ENCODE measurements around the gene SMPD3. TPM values are rescaled to one million over a fixed set of nuclear protein-coding genes. Genes with fewer than 3 reads are reported as not detected.

Gene SMPD3
- total and polyA plus RNA-seq, 9 of the 15 experiments (the other 6 are each of a cell fraction or from before 2014, with no cell fraction given): 0.03 to 1.2 (median 0.18) TPM

DNA sequence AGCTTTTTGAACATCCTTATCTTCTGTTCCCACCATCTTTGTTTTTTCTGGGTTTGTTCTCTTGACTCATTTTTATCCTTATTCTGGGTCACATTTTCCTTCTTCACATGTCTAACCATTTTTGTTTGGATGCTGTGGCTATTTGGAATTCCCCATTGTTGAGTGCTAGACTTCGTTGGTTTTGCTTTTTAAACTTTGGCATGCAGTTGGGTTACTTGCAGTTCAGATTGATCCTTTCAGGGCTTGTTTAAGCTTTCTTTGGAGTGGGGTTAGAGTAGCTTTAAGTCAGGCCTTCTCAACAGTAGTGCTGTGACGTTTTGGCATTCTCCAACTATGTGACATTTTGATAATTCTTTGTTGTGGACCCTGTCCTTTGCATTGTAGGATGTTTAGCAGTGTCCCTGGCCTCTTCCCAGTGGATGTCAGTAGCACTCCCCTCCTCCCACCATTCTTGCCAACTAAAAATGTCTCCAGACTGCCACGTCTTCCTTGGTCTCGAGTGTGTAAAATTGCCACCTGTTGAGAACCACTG lies 116.4 kb downstream of the SMPD3 start:
- in situ Hi-C loops (cut with MboI) (no loop called here), intact Hi-C loops (cut with micrococcal nuclease) (no loop called here)
- Histone ChIP-seq H4K20me1 (replicated peaks; ENCODE audit: control insufficient read depth, insufficient read depth, low read length) (no peaks in the 10 kb centered on the region), H3K9ac (ENCODE audit: insufficient read depth in 1 of 2, low read depth in 2 of 2, low read length in 2 of 2) (no peak overlapping the region), H3K79me2 (ENCODE audit: control insufficient read depth, insufficient read depth, low read length) (0 out of 3 replicates have a peak, but pooled peaks cover 2% of the 10 kb centered on the region), H3K27ac (ENCODE audit: extremely low read depth, low read depth, low read length) (no peak overlapping the region), H3K4me2 (ENCODE audit: insufficient read depth, low read length) (no peak overlapping the region), H3K9me1 (ENCODE audit: control insufficient read depth, insufficient read depth, low read length) (no peaks in the 10 kb centered on the region), H3K27me3 (ENCODE audit: control insufficient read depth in 2 of 2, insufficient read depth in 2 of 2, low read length in 2 of 2) (no peaks in the 10 kb centered on the region), H3K4me3 (no peak overlapping the region), H3K4me1 (replicated peaks in 1 of 2; ENCODE audit: control insufficient read depth in 2 of 2, insufficient read depth in 2 of 2, low read length in 2 of 2) (no peaks in the 10 kb centered on the region), H3K36me3 (ENCODE audit: control insufficient read depth, insufficient read depth, low read length) (peaks cover 76% of the 10 kb centered on the region), H2AFZ (ENCODE audit: low read depth, low read length) (no peak overlapping the region), H3K9me3 (replicated peaks; ENCODE audit: control insufficient read depth, insufficient read depth, low read depth, low read length) (no peaks in the 10 kb centered on the region)
- BruUV-seq (replicated peaks): no TSS peak
- ATAC-seq (no peak), DNase-seq (ENCODE audit: extremely low read depth in 1 of 4, low spot score in 3 of 4) (no peak), FAIRE-seq (no peak)
- ChIA-PET CTCF (ENCODE audit: low intra/inter-chr PET ratio) (no interaction called here), POLR2A (interaction anchor here (0.7 to 1.8 kb wide), 2 partner anchors 9 to 68 kb away, joined by 3 to 6 read pairs; partner anchors contain the start of gene SLC7A6)
- WGBS (ENCODE audit: insufficient coverage, low coverage, missing lambda C conversion rate): 61% methylated on average over 4 of the region's 4 CpGs
- TF ChIP-seq, protein P1, sequence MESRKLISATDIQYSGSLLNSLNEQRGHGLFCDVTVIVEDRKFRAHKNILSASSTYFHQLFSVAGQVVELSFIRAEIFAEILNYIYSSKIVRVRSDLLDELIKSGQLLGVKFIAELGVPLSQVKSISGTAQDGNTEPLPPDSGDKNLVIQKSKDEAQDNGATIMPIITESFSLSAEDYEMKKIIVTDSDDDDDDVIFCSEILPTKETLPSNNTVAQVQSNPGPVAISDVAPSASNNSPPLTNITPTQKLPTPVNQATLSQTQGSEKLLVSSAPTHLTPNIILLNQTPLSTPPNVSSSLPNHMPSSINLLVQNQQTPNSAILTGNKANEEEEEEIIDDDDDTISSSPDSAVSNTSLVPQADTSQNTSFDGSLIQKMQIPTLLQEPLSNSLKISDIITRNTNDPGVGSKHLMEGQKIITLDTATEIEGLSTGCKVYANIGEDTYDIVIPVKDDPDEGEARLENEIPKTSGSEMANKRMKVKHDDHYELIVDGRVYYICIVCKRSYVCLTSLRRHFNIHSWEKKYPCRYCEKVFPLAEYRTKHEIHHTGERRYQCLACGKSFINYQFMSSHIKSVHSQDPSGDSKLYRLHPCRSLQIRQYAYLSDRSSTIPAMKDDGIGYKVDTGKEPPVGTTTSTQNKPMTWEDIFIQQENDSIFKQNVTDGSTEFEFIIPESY (CRISPR knock-in tag; IDR thresholded peaks at IDR 0.05): no peak
- TF ChIP-seq XRCC3 (IDR thresholded peaks at IDR 0.05) (no peak), TAL1 (IDR thresholded peaks at IDR 0.05) (no peak), CEBPG (CRISPR knock-in tag; IDR thresholded peaks at IDR 0.05) (no peak), CEBPG (tag; conservative IDR thresholded peaks at IDR 0.05 in 1 of 2, IDR thresholded peaks at IDR 0.05 in 1 of 2) (no peak), HOXB6 (CRISPR knock-in tag; IDR thresholded peaks at IDR 0.05; ENCODE audit: borderline replicate concordance) (no peak), MYC (IDR thresholded peaks at IDR 0.05; ENCODE audit: low read depth, low read length) (no peak), MYC (CRISPR knock-in tag; IDR thresholded peaks at IDR 0.05; ENCODE audit: borderline replicate concordance, low read depth) (no peak), PCBP2 (IDR thresholded peaks at IDR 0.05; ENCODE audit: low read depth, low read length, poor library complexity, severe bottlenecking) (no peak), ASH1L (IDR thresholded peaks at IDR 0.05; ENCODE audit: borderline replicate concordance, low read depth, partially characterized antibody) (no peak), ARID2 (IDR thresholded peaks at IDR 0.05) (no peak), PTTG1 (tag; IDR thresholded peaks at IDR 0.05; ENCODE audit: low read depth) (no peak), POLR2AphosphoS2 (IDR thresholded peaks at IDR 0.05; ENCODE audit: low read length) (no peak), ZNF239 (CRISPR knock-in tag; IDR thresholded peaks at IDR 0.05) (no peak)
- TF ChIP-seq, protein P2, sequence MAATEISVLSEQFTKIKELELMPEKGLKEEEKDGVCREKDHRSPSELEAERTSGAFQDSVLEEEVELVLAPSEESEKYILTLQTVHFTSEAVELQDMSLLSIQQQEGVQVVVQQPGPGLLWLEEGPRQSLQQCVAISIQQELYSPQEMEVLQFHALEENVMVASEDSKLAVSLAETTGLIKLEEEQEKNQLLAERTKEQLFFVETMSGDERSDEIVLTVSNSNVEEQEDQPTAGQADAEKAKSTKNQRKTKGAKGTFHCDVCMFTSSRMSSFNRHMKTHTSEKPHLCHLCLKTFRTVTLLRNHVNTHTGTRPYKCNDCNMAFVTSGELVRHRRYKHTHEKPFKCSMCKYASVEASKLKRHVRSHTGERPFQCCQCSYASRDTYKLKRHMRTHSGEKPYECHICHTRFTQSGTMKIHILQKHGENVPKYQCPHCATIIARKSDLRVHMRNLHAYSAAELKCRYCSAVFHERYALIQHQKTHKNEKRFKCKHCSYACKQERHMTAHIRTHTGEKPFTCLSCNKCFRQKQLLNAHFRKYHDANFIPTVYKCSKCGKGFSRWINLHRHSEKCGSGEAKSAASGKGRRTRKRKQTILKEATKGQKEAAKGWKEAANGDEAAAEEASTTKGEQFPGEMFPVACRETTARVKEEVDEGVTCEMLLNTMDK (IDR thresholded peaks at IDR 0.05; ENCODE audit: borderline replicate concordance, insufficient read depth, low read depth, low read length, poor library complexity, severe bottlenecking): no peak
- TF ChIP-seq, protein P3, sequence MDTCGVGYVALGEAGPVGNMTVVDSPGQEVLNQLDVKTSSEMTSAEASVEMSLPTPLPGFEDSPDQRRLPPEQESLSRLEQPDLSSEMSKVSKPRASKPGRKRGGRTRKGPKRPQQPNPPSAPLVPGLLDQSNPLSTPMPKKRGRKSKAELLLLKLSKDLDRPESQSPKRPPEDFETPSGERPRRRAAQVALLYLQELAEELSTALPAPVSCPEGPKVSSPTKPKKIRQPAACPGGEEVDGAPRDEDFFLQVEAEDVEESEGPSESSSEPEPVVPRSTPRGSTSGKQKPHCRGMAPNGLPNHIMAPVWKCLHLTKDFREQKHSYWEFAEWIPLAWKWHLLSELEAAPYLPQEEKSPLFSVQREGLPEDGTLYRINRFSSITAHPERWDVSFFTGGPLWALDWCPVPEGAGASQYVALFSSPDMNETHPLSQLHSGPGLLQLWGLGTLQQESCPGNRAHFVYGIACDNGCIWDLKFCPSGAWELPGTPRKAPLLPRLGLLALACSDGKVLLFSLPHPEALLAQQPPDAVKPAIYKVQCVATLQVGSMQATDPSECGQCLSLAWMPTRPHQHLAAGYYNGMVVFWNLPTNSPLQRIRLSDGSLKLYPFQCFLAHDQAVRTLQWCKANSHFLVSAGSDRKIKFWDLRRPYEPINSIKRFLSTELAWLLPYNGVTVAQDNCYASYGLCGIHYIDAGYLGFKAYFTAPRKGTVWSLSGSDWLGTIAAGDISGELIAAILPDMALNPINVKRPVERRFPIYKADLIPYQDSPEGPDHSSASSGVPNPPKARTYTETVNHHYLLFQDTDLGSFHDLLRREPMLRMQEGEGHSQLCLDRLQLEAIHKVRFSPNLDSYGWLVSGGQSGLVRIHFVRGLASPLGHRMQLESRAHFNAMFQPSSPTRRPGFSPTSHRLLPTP (IDR thresholded peaks at IDR 0.05; ENCODE audit: borderline replicate concordance, extremely low read depth, insufficient read length): no peak
